Epithelial cell of esophagus (primary cell): Measurements from ENCODE around the gene STAB2.

ENCODE experiments used
- DNase-seq: peaks from one replicate; pipeline ENCODE4 v3.0.0; 2010; ENCODE audit warnings: low read depth
- H3K4me3 ChIP-seq: 2 replicates; pipeline ENCODE4 v1.5.1; 2011; ENCODE audit warnings: mild to moderate bottlenecking, low read length, control low read depth
- CTCF ChIP-seq: IDR thresholded peaks from 2 replicates; pipeline ENCODE4 v1.5.1; 2011; ENCODE audit warnings: low read depth, mild to moderate bottlenecking, low read length, control low read depth, inconsistent platforms; ENCODE audit not compliant: insufficient read depth; ENCODE audit errors: missing control alignments

Gene STAB2

GRCh38 chr12:103799857-103800771 lies 213.0 kb downstream of the STAB2 start:
- no peak overlapping the region for H3K4me3 ChIP-seq
- DNase-seq, result peak; percentile 95
- TF ChIP-seq CTCF, result no peak

GRCh38 chr12:103801709-103802585 lies 214.9 kb downstream of the STAB2 start:
- TF ChIP-seq CTCF, result no peak
- no peak overlapping the region for H3K4me3 ChIP-seq
- DNase-seq, result peak; percentile 91

DNA sequence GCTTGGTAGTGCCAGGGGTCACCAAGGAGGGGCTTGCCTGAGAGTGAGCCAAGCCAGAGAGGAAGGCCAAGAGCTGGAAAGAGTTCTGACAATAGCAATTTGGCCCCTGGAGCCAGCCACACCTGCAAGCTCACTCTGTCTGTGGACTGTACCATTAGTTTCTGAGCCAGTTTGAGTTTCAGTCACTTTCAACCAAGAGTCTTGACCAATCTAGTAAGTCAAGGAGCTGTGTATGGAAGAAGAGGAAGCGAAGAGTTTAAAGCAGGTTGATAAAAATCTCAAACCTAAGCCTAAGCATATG lies 215.5 kb downstream of the STAB2 start:
- TF ChIP-seq CTCF, result no peak
- no peak for DNase-seq
- H3K4me3 ChIP-seq, result no peak overlapping the region

DNA sequence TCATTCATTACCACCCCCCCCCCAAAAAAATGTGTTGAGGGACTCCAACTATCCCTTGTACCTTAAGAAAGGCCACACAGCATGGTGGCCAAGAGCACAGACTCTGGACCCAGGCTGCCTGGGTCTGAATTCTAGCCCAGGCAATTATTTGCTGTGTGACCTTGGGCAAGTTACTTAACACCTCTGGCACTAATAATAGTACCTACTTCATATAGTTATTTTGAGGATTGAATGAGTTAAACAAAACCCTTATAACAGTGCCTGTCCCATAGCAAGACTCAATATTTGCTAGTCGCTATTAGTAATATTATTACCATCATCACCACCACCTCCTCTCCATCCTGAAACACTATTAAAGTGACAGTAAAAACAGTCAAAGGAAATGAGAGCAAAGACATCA lies 216.8 kb downstream of the STAB2 start:
- TF ChIP-seq CTCF, result no peak
- no peak overlapping the region for H3K4me3 ChIP-seq
- no peak for DNase-seq

GRCh38 chr12:103805655-103806360 lies 218.7 kb downstream of the STAB2 start:
- no peak for TF ChIP-seq CTCF
- DNase-seq, result peak; percentile 61
- H3K4me3 ChIP-seq, result no peak overlapping the region

GRCh38 chr12:103806803-103807202 lies 219.7 kb downstream of the STAB2 start:
- no peak for TF ChIP-seq CTCF
- no peak for DNase-seq
- no peak overlapping the region for H3K4me3 ChIP-seq
